ENCODE measurements around the gene SORD.

Gene SORD

GRCh38 chr15:45116482-45117307 lies 93.7 kb downstream of the SORD start:
- no peak for DNase-seq (ENCODE audit: low read depth in 2 of 2)

DNA sequence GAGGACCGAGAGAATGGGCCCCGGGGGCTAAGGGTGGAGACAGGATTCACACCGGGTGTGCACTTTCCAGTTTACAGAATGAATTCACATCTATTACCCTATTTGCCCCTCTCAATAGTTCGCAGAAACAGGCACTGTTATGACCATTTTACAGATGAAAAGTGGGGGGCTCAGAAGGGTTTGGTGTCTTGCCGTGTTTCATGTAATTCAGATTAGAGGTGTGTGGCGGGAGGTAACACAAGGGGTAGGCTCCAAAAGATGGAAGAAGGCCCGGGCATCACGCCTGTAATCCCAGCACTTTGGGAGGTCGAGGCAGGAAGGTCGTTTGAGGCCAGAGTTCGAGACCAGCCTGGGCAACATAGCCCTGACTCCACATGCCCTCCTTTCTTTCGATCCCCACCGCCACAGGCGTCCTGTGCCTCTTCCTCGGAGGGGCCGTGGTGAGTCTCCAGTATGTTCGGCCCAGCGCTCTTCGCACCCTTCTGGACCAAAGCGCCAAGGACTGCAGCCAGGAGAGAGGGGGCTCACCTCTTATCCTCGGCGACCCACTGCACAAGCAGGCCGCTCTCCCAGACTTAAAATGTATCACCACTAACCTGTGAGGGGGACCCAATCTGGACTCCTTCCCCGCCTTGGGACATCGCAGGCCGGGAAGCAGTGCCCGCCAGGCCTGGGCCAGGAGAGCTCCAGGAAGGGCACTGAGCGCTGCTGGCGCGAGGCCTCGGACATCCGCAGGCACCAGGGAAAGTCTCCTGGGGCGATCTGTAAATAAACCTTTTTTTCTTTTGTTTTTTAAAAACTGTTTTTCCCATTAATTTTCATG lies 94.5 kb downstream of the SORD start:
- DNase-seq (ENCODE audit: low read depth in 2 of 2): no peak

GRCh38 chr15:45118131-45118588 lies 95.2 kb downstream of the SORD start:
- DNase-seq (ENCODE audit: low read depth in 2 of 2): peak; percentile 58 to 67

DNA sequence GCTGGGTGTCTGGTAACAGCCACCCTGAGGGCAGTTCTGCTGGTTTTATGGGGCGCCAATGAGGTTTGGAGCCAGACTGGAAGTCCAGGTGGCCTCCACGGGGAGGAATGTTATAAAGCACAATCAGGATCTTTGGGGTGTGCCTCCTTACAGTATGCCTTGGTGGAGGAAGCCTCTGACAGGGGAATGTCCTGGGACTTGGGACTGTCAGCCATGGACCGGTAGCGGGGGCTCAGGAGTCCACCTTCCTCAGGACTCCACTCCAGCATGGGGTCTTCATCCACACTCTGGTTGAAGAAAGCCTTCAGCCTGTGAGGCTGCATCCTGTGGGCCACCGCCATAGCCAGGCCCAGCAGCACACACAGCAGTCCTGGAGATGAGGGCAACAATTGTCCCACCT lies 96.0 kb downstream of the SORD start:
- DNase-seq (ENCODE audit: low read depth in 2 of 2): no peak

DNA sequence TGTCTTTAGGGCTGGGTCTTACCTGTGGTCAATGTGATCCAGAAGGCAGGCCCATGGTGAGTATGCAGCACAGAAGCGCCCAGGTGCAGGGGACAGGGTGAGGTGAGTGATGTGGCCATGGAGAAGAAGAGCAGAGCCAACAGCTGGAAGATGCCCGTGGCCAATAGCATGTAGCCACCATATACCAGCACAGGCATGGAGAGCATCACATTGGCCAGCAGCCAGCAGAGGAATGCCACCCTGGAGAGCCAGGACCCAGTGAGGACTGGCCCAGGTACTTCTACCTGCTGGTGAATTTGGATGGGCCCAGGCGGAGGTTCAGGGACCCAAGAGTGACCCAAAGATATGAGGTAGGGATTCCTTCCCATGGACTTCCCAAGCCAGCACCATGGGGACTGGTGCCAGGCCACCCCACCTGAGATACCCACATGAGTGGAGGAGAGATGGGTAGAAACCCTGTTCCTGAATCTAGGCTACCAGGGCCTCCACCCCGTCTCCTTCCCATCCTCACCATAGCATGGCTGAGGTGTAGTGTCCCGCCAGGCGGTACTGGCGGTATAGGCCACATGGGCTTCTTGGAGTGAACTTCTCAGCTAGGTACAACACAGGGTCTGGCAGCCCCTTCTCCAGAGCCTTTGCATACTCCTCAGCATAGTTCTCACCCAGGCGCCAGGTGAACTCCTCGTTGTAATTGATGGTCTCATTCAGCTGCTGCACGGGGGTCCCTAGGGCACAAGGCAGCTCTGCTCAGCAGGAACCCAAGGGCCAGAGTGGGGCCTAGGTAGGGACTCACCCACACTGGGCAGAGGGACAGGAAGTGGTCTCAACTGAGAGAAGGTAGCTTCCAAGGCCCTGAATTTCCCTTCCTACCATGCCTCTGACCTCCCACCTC lies 97.3 kb downstream of the SORD start:
- no peak for DNase-seq (ENCODE audit: low read depth in 2 of 2)

GRCh38 chr15:45121020-45121419 lies 98.0 kb downstream of the SORD start:
- no peak for DNase-seq (ENCODE audit: low read depth in 2 of 2)

DNA sequence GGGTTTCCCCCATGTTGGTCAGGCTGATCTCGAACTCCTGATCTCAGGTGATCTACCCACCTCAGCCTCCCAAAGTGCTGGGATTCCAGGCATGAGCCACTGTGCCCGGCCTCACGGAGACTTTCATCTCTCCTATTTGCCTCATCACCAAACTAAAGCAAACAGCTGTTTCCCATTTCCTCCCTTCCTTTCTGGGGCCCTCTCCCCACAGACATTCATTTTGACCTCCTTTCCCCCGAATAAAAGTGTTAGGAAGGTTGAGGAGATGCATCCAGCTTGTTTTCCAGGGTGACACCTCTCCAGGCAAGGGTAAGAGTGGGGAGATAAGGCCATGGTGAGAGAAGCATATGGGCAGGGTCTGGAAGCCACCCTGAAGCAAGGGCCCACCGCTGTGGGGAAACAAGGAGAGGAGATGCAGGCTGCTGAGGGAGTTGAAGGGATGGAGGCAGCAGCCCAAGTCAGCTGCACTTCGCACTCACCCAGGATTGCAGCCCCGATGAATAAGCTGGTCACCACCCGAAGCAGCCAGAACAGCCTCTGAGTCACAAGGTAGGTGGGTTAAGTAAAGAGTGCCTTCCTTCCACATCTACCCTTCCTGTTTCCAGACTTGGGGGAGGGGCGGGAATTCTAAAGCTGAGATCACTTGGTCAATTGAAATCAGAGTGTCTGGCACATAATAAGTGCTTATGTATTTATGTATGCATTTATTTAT lies 98.9 kb downstream of the SORD start:
- DNase-seq (ENCODE audit: low read depth in 2 of 2): no peak

GRCh38 chr15:45122719-45123118 lies 99.7 kb downstream of the SORD start:
- DNase-seq (ENCODE audit: low read depth in 2 of 2): no peak

GRCh38 chr15:45123397-45123796 lies 100.4 kb downstream of the SORD start:
- no peak for DNase-seq (ENCODE audit: low read depth in 2 of 2)

- peak in 1 of 2 donors; percentile 16 for DNase-seq (ENCODE audit: low read depth in 2 of 2)
Measured at GRCh38 chr15:45126535-45127158, 103.7 kb downstream of the SORD start.
